HG02970 (cell line): Measurements from ENCODE around the gene GPLD1.

Experiments used
- ATAC-seq: cut with Tn5 transposase; IDR thresholded peaks from one replicate; pipeline ENCODE4 v1.9.1; 2021; ENCODE audit warnings: mild to moderate bottlenecking, moderate library complexity, moderate number of reproducible peaks; ENCODE audit not compliant: unreplicated experiment, low FRiP score

Gene GPLD1

DNA sequence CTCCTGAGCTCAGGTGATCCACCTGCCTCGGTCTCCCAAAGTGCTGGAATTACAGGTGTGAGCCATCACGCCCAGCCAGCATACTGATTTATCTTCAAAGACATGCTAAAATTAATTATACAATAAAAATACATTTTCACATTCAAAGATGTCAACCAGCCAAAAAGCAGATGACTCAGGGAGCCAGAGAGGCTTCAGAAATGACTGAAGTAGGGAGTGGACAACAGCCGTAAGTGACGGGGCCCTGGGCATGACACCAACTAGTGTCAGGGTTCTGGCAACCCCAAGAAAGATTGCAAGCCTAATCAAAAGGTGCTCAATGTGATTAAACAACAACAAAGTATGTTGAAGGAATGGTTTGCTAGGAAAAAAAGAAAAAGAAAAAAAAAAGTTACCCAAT lies 28.4 kb downstream of the GPLD1 start:
- no peak for ATAC-seq

DNA sequence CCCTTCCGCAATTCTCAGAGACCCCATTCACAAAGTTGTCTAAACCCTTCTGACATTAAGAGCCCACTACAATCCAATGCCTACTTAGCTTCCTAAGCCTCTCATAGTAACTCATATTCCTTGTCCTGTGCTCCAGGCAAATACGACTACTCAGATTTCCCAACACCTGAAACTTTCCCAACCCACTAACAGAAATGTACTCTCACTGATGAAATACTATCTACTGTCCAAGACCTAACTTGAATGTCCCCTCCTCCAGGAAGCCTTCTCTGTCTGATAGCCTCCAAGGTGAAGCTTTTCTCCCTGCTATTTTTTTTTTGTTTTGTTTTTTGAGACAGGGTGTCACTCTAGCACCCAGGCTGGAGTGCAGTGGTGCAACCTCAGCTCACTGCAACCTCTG lies 30.4 kb downstream of the GPLD1 start:
- no peak for ATAC-seq

DNA sequence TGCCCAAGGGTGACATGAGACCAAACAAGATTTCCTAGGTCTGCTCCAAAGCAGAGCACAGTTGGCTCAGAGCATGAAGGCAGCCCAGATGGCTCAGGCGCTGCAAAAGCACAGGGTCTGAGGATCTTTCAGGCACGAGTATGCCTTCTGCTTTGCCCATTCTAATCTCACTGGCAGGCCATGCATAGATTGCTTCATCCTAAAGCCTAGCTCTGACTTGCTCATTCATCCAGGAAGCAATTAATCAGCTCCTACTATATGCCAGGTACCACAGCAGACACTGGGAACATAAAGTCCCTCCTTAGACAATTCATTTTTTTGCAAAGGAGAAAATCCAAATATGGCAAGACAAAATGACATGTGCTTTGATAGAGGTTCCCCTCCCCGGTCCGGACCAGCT lies 31.2 kb downstream of the GPLD1 start:
- no peak for ATAC-seq

DNA sequence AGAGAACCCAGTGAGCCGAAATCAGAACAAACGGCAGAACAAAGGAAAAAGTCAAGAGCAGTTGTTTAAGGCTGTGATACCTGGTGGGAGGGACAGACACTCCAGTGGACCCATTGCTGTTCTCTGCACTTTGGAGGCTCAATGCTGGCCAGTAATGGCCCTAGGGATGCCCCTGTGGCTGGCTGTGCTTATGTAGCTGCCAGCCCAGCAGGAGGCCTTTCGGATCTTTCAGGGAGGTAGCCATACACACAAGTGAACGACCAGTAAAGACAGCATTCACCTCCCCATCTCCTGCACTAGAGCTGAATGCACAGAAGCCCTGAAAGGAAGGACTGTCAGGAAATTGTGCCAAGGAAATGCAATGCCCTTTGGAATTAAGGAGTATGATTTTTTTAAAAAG lies 34.3 kb downstream of the GPLD1 start:
- ATAC-seq, result no peak

DNA sequence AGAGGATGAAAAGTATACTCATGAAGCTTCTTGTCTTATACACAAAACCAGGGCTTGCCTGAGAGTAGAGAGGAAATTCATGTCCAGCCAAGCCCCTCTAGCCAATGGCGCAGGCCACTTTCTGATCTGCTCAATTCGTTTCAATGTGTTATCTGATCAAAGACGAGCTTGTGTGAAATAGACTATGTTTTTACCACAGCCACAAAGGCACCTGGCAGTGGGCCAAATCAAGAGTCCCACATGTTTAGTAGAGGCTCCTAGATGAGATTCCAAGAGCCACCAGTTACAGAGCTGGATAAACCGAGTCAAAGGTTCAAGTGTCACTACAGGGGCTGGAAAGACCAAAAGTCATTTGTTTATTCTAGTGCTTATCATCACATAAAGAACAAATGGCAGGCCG lies 34.9 kb downstream of the GPLD1 start:
- no peak for ATAC-seq

DNA sequence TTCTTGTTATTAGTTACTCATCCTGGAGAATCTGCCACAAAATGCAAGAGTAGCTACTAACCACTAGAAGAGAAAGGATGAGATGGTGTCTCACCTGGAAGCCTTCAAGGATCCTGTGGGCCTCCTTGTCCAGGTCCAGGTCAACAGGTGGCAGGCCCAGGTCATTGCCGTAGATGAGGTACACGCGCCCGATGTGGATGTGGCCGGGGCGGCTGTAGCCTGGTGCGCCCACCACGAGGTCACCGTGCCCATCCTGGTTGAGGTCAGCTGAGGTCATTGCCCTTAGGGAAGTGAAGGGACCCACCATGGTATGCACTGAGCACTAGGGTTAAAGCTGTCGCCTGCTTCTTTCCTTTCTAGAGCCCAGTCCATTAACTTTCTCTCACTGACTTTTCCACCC lies 35.5 kb downstream of the GPLD1 start:
- no peak for ATAC-seq

DNA sequence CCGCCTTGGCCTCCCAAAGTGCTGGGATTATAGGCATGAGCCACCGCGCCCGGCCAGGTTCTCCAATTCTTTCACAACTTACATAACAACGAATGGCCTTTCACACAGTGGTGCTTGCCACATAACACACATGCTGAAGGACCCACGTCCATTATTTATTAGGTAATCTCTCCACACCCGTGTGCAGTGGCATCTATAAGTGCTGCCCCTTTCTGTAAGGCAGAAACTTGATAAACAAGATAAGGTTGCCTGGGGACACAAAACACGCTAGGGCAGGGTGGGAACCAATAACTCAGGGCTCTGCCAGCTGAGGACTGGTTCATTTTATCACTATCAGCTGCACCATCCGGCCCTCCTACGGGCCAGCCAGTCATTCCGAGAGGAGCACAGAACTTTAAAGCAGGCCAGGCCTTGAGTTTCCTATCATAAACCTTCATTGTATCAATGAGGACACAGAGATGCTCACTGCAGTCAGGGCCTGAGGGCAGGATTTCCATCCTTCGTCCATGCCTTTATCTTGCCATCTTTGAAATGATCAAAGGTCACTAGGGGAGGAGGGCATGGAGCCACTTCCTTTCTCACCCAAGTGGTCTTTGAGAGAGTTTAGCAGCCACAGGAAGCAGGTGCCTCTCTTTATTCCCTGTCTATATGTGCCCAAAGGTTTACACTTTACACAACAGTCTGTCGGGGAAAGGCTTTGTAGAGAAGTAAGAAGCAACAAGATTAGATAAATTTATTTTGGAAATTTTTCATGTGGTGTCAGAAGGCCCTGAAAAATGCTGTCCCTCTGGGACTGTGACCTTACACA lies 37.6 kb downstream of the GPLD1 start:
- no peak for ATAC-seq

DNA sequence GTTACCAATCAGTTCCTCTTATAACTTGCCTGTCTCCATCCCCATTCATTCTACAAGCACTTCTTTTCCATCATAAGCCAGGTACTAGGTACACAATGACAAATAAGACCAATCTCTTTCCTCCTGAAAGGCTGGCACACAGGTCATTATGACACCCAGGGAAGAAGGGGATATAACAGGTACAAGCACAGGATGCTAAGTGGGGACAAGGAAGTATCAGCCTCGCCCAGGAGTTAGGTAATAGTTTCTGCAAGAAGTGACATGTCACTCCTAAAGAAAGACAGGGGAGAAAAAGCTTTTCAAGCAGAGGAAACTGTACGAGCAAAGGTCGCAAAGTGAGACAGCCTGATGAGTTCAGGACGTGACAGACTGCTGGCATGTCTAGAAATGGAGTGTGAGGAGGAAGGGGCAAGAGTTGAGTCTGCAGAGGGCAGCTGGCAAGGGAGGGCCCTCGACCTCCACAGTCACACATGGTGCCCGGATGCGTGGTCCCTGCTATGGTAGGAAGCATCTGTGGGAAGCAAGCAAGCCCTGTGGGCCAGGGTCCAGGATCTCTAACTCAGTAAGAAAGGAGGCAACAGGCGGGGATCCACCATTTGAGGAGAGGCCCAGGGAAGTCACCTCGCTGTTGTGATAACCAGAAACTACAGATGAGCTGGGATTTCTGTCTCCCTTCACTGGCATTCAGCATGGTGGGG lies 40.4 kb downstream of the GPLD1 start:
- no peak for ATAC-seq

DNA sequence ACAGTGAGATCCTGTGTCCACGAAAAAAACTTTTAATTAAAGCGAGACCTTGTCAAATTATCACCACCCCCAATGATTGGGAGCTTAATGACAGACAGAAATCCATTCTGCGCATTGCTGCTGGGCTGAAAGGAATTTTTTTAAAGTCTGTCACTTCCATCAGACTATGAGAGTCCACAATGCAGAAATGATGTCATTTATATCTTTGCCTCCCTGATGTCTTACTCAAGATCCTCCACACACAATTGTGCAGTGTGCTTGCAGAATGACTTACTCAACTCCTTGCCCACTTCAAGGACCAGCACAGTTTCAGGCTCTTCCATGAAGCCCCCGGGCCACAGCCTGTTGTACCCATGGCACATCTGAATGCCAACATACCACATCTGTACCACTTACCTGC lies 41.0 kb downstream of the GPLD1 start:
- no peak for ATAC-seq

DNA sequence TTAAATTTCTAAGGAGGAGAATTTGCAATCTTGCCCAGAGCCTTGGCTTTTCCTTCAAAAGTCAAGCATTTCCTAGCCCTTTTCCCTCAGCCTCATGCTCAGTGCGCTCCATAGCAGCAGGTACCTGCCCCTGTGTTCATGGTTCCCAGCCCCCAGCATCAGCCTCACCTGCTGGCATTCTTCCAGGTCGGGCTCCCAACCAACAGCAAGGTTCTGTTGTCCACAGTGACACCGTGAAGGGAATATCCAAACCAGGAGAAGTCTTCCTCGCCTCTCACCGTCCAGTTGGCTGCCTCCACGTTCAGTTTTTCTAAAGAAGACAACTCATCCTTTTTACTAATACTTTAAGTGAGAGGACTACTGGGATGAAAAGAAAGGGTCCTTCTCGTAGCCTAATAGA lies 42.7 kb downstream of the GPLD1 start:
- ATAC-seq, result no peak

DNA sequence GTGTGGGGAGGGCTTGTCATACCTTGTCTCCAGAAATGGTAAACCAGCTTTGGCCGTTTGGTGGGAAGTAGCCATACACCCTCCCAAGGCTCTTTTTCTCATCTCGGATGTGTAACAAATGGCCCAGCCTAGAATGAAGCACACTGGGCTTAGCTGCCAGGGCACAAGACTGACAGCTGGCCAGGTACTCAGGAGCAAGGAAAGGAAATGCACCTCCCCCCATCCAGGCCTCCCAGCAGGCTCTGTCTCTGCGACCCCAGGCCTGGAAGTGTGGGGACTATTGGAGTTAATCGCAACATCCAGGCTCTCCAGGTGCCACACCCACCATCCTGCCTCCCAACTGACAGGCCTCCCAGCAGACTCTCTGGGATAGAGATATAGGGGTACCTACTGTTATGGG lies 43.7 kb downstream of the GPLD1 start:
- ATAC-seq, result no peak

DNA sequence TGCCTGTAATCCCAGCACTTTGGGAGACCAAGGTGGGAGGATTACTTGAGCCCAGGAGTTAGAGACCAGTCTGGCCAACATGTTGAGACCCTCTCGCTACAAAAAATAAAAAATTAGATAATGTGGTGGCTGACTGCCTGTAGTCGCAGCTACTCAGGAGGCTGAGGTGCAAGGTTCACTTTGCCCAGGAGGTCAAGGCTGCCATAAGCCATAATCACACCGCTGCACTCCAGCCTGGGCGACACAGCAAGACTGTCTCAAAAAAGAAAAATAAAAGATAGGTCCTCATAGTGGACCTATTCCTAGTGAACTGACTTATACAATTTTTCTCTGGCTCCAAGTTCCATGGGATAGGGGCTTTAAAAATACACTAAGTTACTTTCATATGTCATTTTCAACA lies 44.8 kb downstream of the GPLD1 start:
- no peak for ATAC-seq

DNA sequence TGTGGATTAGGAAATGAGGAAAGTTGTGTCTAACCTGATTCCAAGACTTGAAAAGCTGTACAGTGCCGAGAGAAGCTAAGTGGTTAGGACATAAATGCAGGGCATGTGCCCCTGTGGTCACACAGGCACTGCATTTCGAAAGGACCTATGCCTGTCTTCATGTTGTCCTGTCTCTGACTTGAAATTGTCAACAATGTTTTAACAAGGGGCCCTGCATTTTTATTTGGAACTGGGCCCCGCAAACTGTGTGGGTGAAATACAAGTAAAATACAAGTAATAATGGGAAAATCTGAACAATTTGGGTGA lies 47.8 kb downstream of the GPLD1 start:
- ATAC-seq, result no peak

DNA sequence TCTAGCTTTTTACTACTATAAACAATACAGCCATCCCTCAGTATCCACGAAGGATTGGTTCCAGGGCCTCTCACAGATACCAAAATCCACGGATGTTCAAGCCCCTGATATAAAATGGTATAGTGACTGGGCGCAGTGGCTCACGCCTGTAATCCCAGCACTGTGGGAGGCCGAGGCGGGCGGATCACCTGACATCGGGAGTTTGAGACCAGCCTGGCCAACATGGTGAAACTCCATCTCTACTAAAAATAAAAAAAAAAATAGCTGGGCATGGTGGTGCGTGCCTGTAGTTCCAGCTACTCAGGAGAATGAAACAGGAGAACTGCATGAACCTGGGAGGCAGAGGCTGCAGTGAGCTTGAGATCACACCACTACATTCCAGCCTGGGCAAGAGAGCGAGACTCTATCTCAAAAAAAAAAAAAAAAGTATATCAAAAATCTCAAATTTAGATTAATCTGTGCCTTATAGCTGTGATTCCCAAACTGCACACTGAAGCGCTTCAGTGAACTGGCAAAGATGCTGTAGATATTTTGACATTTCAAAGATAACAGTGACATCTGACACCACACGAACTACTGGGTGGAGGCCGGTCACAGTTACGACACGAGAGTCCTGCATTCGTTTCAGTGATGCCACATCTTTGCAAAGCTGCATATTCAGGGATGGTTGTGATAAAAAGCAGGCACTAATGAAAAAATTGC lies 48.3 kb downstream of the GPLD1 start:
- ATAC-seq, result no peak

DNA sequence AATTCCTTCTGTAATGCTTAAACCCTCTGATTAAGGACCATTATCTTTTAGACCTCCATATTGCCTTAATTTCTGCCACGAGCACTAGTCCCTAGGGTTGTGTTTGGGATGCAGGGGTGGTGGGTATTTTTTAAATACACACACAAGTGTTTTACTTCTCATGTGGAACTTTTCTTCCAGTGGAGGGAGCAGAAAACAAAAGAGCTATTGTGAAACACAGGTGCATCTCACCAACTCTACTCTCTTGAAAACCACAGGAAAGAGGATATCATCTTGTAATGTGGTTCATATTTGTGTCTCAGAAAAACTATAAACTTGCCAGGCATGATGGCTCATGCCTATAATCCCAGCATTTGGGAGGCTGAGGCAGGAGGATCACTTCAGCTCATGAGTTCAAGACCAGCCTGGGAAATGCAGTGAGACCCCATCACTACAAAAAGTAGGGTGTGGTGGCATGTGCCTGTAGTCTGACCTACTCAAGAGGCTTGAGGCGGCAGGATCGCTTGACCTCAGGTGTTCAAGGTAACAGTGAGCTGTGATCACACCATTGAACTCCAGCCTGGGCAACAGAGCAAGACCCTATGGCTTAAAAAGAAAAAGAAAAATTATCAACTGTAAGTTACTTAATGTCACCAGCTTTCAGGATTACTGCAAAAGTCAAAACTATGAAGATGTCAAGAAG lies 49.4 kb downstream of the GPLD1 start:
- no peak for ATAC-seq

DNA sequence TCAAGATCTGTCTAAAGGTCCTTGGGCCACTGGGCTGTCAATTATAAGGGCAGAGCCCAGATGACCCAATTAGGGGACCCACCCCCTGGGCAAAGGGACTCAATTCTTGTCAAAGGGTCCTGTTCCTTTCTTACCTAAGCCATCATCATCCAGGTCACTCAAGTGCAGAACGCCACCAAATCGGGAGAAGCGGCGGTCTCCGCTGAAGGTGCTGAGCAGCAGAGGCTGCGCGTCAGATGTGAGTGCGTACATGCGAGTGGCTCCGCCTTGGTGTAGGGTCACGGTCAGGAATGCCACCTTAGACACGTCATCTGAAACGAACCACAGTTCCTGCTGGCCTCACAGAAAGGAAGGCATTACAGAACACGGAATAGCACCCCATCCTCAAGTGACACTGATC lies 52.4 kb downstream of the GPLD1 start:
- no peak for ATAC-seq

DNA sequence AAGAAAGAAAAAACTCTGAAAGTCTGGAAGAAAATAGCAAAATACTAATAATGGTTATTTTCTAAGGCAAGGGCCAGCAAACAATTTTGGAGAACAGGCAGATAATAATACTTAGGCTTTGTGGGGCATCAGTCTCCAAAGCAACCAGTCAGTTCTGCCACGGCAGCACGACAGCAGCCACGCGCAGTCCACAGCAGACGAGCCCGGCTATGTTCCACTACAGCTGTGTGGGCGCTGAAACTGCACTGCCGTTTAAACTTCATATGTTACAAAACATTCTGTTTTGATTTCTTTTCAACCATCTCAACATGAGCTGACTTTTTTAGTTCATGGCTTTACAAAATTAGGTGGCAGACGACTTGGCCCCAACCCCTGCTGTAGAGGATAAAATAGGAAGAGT lies 56.8 kb downstream of the GPLD1 start:
- no peak for ATAC-seq

DNA sequence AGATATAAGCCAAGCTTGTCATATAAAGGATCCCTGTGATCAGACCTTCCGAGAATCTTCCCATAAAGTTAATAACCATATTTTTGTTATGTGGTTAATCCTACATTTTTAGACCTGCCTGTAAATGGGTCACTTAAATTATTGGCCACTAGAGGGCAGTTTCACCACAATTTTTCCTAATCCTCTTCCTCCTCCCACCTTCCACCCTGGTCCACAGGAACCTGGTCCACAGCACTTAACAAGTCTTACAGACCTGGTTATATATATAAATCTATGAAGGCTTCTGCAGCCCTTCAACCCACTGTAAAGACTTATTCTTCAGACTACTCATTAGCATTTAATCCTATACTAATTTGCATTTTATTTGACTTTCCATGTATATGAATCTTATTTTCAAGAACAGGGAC lies 58.3 kb downstream of the GPLD1 start:
- ATAC-seq, result no peak

DNA sequence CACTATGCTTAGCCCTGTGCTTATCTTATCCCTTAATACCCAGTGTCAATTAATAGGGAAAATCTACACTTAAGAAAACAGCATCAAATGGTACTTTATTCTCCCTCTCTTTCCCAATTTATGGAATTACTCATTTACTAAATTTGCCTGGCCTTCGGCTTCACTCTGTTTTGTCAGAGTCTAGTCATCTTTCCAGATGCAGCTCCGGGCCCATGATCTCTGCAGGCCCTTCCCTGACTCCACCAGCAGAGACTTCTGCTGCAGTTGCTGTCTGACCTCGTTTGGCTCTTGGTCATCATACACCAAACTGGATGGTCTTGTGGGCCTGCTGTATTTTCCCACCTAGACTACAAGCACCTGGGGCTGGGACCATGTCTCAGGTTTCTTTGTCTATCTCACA lies 59.3 kb downstream of the GPLD1 start:
- ATAC-seq, result no peak

DNA sequence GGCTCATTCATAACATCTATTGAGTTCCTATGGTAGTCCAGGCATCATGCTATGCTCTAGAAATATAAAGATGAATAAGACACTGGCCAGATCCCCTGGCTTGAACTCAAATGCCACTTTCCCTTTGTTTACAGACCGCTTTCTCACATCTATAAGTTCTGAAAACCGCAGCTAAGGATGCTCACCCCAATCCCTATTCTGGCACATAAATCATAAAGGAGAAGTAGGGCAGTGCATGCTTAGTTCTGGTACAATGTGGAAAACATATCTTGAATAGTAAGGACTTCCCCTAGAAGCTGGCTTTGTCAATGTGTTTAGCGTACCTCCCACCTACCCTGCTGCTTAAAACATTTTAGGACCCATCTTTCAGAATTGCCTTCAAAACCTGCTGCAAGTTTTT lies 60.2 kb downstream of the GPLD1 start:
- ATAC-seq, result no peak

DNA sequence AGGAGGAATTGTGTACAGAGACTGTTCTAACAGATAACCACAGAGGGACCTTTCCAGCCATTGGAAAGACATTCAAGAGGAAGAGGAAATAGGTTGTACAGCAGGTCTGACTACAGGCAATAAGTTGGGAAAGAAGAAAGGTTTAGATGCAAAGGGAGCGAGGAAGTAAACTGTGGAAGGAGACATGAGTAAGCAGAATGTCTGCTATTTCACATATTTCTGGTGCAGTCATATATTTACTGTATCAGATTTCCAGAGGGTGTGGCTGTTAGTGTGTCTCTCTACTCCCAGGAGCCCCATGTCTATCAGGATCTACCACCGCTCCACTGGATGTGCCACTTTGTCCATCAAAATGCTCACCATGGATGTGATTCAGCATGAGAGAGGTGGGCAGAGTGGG lies 60.8 kb downstream of the GPLD1 start:
- ATAC-seq, result no peak
